Measurements from ENCODE around the gene CACUL1.

- TF ChIP-seq ZFP30 (CRISPR knock-in tag; IDR thresholded peaks at IDR 0.05) (no peak), PATZ1 (CRISPR knock-in tag; IDR thresholded peaks at IDR 0.05; ENCODE audit: borderline replicate concordance) (no peak), ZNF8 (CRISPR knock-in tag; IDR thresholded peaks at IDR 0.05) (no peak), CSDC2 (CRISPR knock-in tag; IDR thresholded peaks at IDR 0.05) (no peak), POU6F1 (CRISPR knock-in tag; IDR thresholded peaks at IDR 0.05; ENCODE audit: borderline replicate concordance, low read depth) (no peak), SNAI2 (CRISPR knock-in tag; IDR thresholded peaks at IDR 0.05) (no peak), ARNTL (CRISPR knock-in tag; IDR thresholded peaks at IDR 0.05; ENCODE audit: borderline replicate concordance, low read depth) (no peak), ISL1 (CRISPR knock-in tag; IDR thresholded peaks at IDR 0.05) (no peak), TSHZ2 (CRISPR knock-in tag; IDR thresholded peaks at IDR 0.05) (no peak), PPARA (CRISPR knock-in tag; IDR thresholded peaks at IDR 0.05; ENCODE audit: borderline replicate concordance) (no peak), ESRRG (CRISPR knock-in tag; IDR thresholded peaks at IDR 0.05) (no peak), TOX (CRISPR knock-in tag; IDR thresholded peaks at IDR 0.05; ENCODE audit: borderline replicate concordance) (no peak), ZNF565 (CRISPR knock-in tag; conservative IDR thresholded peaks at IDR 0.05; ENCODE audit: low read depth) (no peak)
- TF ChIP-seq, protein P1, sequence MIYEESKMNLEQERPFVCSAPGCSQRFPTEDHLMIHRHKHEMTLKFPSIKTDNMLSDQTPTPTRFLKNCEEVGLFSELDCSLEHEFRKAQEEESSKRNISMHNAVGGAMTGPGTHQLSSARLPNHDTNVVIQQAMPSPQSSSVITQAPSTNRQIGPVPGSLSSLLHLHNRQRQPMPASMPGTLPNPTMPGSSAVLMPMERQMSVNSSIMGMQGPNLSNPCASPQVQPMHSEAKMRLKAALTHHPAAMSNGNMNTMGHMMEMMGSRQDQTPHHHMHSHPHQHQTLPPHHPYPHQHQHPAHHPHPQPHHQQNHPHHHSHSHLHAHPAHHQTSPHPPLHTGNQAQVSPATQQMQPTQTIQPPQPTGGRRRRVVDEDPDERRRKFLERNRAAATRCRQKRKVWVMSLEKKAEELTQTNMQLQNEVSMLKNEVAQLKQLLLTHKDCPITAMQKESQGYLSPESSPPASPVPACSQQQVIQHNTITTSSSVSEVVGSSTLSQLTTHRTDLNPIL (CRISPR knock-in tag; IDR thresholded peaks at IDR 0.05; ENCODE audit: low read depth) = no peak
Measured at GRCh38 chr10:118742782-118743181, 12.0 kb downstream of the CACUL1 start.
